ENCODE measurements around the gene PIGH. TPM values are rescaled to one million over a fixed set of nuclear protein-coding genes. Genes with fewer than 3 reads are reported as not detected.

Gene PIGH
- total and polyA plus RNA-seq, 12 donors, result 9.0 to 23.3 (median 10.3) TPM

DNA sequence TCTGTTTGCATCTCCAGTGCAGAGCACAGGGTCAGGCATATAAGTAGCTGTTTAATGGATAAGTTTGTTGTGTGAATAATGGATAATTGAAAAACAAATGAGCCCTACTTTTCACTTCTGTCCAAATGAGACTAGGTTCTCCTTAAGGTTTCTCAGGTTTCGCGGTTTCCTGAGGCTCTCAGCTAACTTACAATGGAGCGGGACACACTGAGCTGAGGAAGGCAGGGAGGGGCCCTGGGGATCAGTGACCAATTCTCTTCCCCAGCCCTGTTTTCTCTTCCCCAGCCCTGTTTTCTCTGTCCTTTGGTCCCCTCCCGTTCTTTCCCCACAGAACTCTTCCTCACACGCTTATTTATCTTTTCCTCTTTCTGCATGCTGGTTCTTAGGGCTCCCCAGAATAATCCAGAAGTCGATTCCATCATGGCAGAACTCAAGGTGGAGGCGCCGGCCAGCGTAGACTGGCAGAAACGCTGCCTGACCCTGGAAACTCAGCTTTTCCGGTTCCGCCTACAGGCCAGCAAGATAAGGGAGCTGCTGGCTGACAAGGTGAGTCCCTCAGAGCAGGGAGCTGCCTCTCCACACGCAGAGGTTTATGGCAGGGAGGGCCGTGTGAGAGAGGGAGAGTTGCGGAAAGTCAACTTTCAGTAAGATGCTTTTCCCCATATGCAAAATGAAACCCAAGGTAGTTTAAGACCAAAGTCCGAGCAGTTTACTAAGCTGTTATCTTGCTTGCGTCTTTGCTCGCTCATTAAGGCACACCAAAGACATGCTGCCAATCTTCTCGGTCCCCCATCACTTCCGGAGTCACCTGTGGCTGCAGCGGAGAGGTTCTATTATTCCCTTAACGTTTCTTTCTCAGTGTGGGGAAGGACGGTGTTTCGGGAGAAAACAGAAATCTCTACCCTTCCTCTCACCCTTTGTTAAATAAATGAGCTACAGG, 58.4 kb downstream of the PIGH start:
- peaks cover 0 to 4% (median 0%) of the 10 kb centered on the region in 9 donors for H3K4me1 ChIP-seq
- TF ChIP-seq, protein P1, sequence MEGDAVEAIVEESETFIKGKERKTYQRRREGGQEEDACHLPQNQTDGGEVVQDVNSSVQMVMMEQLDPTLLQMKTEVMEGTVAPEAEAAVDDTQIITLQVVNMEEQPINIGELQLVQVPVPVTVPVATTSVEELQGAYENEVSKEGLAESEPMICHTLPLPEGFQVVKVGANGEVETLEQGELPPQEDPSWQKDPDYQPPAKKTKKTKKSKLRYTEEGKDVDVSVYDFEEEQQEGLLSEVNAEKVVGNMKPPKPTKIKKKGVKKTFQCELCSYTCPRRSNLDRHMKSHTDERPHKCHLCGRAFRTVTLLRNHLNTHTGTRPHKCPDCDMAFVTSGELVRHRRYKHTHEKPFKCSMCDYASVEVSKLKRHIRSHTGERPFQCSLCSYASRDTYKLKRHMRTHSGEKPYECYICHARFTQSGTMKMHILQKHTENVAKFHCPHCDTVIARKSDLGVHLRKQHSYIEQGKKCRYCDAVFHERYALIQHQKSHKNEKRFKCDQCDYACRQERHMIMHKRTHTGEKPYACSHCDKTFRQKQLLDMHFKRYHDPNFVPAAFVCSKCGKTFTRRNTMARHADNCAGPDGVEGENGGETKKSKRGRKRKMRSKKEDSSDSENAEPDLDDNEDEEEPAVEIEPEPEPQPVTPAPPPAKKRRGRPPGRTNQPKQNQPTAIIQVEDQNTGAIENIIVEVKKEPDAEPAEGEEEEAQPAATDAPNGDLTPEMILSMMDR (IDR thresholded peaks at IDR 0.05), result no peak
- H3K27ac ChIP-seq, result no peak overlapping the region
- intact Hi-C loops (cut with DNase I), result no loop called here
- H3K9me3 ChIP-seq, result peaks cover 0 to 7% (median 0%) of the 10 kb centered on the region in 11 donors
- DNase-seq (no peak), ATAC-seq (no peak)
- peaks cover 0 to 26% (median 0%) of the 10 kb centered on the region in 7 donors for H3K27me3 ChIP-seq
- peaks cover 0 to 3% (median 0%) of the 10 kb centered on the region in 9 donors for H3K36me3 ChIP-seq
- H3K4me3 ChIP-seq, result no peak overlapping the region
- 56% methylated on average over 24 of the region's 24 CpGs for WGBS, 2 donors

Other genes with a start within 250 kb of the PIGH start
- 100 to 1,000 TPM; 118 to 193 (median 175) TPM for gene ATP6V1D, start 240.5 kb downstream of the PIGH start, total RNA-seq
- gene ATP6V1D, start 240.5 kb downstream of the PIGH start, polyA plus RNA-seq, result 100 to 1,000 TPM in 1 of 2 donors, 10 to 100 TPM in 1; 64.3 to 117 TPM
- gene EIF2S1, start 239.9 kb downstream of the PIGH start, total RNA-seq, result 100 to 1,000 TPM in 2 of 10 donors, 10 to 100 TPM in 8; 82.3 to 118 (median 94.3) TPM
- gene EIF2S1, start 239.9 kb downstream of the PIGH start, polyA plus RNA-seq, result 100 to 1,000 TPM in 1 of 2 donors, 10 to 100 TPM in 1; 18.7 to 110 TPM
- 1 to 10 TPM in 1 of 10 donors, under 1 TPM in 4, not detected in 5; 0.36 to 1.1 (median 0.74) TPM for gene PLEK2, start 188.1 kb downstream of the PIGH start, total RNA-seq
- gene PLEK2, start 188.1 kb downstream of the PIGH start, polyA plus RNA-seq, result under 1 TPM; 0.51 to 0.61 TPM
- gene TMEM229B, start 111.5 kb downstream of the PIGH start, total RNA-seq, result 1 to 10 TPM in 9 of 10 donors, under 1 TPM in 1; 1.00 to 5.9 (median 1.7) TPM
- under 1 TPM; 0.51 to 0.68 TPM for gene TMEM229B, start 111.5 kb downstream of the PIGH start, polyA plus RNA-seq
- gene PLEKHH1, start 67.0 kb downstream of the PIGH start, total RNA-seq, result 1 to 10 TPM; 1.7 to 7.8 (median 3.7) TPM
- gene PLEKHH1, start 67.0 kb downstream of the PIGH start, polyA plus RNA-seq, result 10 to 100 TPM in 1 of 2 donors, 1 to 10 TPM in 1; 2.3 to 14.8 TPM
- gene ARG2, start 19.7 kb upstream of the PIGH start, total RNA-seq, result 10 to 100 TPM in 1 of 10 donors, 1 to 10 TPM in 7, under 1 TPM in 2; 0.69 to 11.6 (median 1.5) TPM
- 10 to 100 TPM in 1 of 2 donors, under 1 TPM in 1; 0.22 to 42.4 TPM for gene ARG2, start 19.7 kb upstream of the PIGH start, polyA plus RNA-seq
- 100 to 1,000 TPM; 110 to 153 (median 125) TPM for gene VTI1B, start 74.4 kb upstream of the PIGH start, total RNA-seq
- 10 to 100 TPM; 64.7 to 88.2 TPM for gene VTI1B, start 74.4 kb upstream of the PIGH start, polyA plus RNA-seq
- gene RDH11, start 95.5 kb upstream of the PIGH start, total RNA-seq, result 10 to 100 TPM in 9 of 10 donors, 1 to 10 TPM in 1; 9.6 to 19.8 (median 14.7) TPM
- gene RDH11, start 95.5 kb upstream of the PIGH start, polyA plus RNA-seq, result 10 to 100 TPM; 19.2 to 22.3 TPM
- under 1 TPM in 1 of 10 donors, not detected in 9; 0.14 TPM for gene RDH12, start 101.6 kb upstream of the PIGH start, total RNA-seq
- gene RDH12, start 101.6 kb upstream of the PIGH start, polyA plus RNA-seq, result not detected
- 10 to 100 TPM; 11.0 to 17.9 (median 15.4) TPM for gene ZFYVE26, start 216.3 kb upstream of the PIGH start, total RNA-seq
- gene ZFYVE26, start 216.3 kb upstream of the PIGH start, polyA plus RNA-seq, result 1 to 10 TPM; 2.8 to 5.6 TPM
- 1 to 10 TPM; 2.4 to 8.6 (median 3.6) TPM for gene RAD51B, start 219.5 kb upstream of the PIGH start, total RNA-seq
- 1 to 10 TPM in 1 of 2 donors, under 1 TPM in 1; 0.88 to 1.5 TPM for gene RAD51B, start 219.5 kb upstream of the PIGH start, polyA plus RNA-seq

All from heart right ventricle (tissue), 16 donors.